ENCODE results near the gene PRG3.
"Not testable (repeated sequence)": the region's sequence is repeated elsewhere in the genome, so short reads cannot be mapped to it uniquely, and the experiment has no call there.

The PRG3 gene

DNA sequence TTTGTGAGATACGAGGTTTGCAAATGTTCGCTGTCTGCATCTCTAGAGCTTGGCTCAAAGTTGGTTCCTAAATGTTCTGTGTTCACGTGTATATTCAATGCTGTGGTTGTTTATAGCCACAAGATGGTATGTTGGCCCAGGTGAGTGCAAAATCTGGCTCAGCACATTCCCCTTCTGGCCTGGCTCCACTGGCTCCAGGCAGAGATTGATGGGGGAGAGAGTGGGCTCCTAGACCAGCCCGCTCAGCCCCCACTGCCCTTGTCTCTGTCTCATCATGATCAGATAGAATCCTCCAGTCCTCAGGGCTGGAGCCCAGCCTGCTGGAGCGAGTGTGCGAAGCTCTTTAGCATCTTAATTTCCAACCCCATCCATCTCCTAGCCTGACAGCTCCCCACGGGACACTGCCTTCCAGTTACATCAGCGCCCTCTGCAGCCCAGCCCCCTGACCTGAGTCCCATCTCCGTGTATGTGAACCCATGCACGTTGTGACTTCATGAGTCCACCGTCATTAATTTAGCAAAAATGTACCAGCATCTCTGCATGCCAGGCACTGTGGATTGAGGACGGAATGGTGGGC is 40.8 kb downstream of the PRG3 start:
- no peaks in the 10 kb centered on the region for H3K36me3 ChIP-seq (ENCODE audit: control insufficient read depth, insufficient read depth, low read length)
- no peak overlapping the region for H3K4me3 ChIP-seq (ENCODE audit: insufficient read depth, low read depth, low read length)
- H3K4me1 ChIP-seq (ENCODE audit: control insufficient read depth, insufficient read depth, low read length): peaks cover 27% of the 10 kb centered on the region
- no peaks in the 10 kb centered on the region for H3K9me3 ChIP-seq (ENCODE audit: control insufficient read depth, low read length)
- no peak overlapping the region for H3K27ac ChIP-seq (ENCODE audit: insufficient read depth, low read depth, low read length, poor library complexity, severe bottlenecking)
- 39% methylated on average over 12 of the region's 12 CpGs for WGBS, 2 experiments
- H3K27me3 ChIP-seq (ENCODE audit: control insufficient read depth, insufficient read depth, low read length, poor library complexity, severe bottlenecking): no peaks in the 10 kb centered on the region

DNA sequence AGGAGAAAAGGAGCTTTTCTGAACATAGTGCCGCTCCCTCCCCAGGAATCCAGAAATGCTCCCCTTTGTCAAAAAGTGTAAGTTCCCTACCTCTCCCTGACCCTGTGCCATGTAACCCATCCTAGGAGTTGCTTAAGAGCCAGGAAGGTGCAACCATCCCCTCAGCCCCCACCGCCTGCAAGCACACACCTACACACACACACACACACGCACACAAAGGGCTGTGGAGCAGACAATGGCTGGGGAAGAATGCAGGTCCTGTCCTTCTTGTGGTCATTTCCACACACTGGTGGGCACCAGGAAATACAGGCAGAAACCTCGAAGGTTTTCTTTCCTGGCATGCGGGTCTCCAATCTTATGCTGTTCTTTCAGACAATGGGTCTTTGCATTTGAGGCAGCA is 41.6 kb downstream of the PRG3 start:
- Histone ChIP-seq H3K36me3 (ENCODE audit: control insufficient read depth, insufficient read depth, low read length) (no peaks in the 10 kb centered on the region), H3K4me3 (ENCODE audit: insufficient read depth, low read depth, low read length) (no peak overlapping the region), H3K9me3 (ENCODE audit: control insufficient read depth, low read length) (no peaks in the 10 kb centered on the region), H3K4me1 (ENCODE audit: control insufficient read depth, insufficient read depth, low read length) (peaks cover 34% of the 10 kb centered on the region), H3K27ac (ENCODE audit: insufficient read depth, low read depth, low read length, poor library complexity, severe bottlenecking) (no peak overlapping the region), H3K27me3 (ENCODE audit: control insufficient read depth, insufficient read depth, low read length, poor library complexity, severe bottlenecking) (no peaks in the 10 kb centered on the region)
- WGBS, 2 experiments: 76 to 84% methylated on average over 5 of the region's 5 CpGs

DNA sequence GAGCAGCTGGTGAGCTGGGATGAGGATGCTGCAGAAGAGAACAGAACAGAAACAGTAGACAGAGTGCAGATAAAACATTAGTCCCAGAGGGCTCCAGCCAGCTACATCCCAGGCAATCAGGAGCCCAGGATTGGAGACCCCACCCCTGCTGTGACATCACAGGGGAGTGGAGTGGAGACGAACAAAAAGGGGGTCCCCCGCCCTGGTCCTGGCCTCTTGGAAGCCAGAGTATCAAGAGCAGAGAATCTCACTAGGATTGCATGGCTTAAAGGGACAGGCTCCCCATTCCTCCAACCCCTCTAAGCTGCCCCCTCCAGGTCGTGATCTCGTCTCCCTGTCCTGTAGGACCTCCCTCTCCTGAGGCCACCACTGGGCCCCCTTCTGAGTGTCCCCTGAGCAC is 42.8 kb downstream of the PRG3 start, which contains the start of gene P2RX3:
TSS of gene P2RX3 (plus strand) at position 211 of the 400 bp plus-strand sequence. CDS start 199 bp downstream, outside the sequence.
- Histone ChIP-seq H3K27me3 (ENCODE audit: control insufficient read depth, insufficient read depth, low read length, poor library complexity, severe bottlenecking) (no peaks in the 10 kb centered on the region), H3K4me1 (ENCODE audit: control insufficient read depth, insufficient read depth, low read length) (peaks cover 32% of the 10 kb centered on the region), H3K4me3 (ENCODE audit: insufficient read depth, low read depth, low read length) (no peak within 1 kb of the TSS), H3K27ac (ENCODE audit: insufficient read depth, low read depth, low read length, poor library complexity, severe bottlenecking) (no peak within 1 kb of the TSS), H3K9me3 (ENCODE audit: control insufficient read depth, low read length) (no peaks in the 10 kb centered on the region), H3K36me3 (ENCODE audit: control insufficient read depth, insufficient read depth, low read length) (peaks cover 6% of the 10 kb centered on the region)
- WGBS, 2 experiments: 58 to 62% methylated on average over 4 of the region's 4 CpGs

DNA sequence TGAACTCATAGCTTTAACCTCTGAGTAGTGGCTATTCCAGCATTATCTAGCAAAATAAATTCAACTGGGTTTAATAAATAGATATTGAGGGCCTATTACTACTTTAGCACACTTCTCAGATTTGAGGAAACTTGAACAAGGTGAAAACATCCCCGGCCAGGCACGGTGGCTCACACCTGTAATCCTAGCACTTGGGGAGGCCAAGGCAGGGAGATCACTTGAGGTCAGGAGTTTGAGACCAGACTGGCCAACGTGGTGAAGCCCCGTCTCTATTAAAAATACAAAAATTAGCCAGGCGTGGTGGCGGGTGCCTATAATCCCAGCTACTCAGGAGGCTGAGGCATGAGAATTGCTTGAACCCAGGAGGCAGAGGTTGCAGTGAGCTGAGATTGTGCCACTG is 44.1 kb downstream of the PRG3 start:
- H3K9me3 ChIP-seq (ENCODE audit: control insufficient read depth, low read length); H3K27me3 ChIP-seq (ENCODE audit: control insufficient read depth, insufficient read depth, low read length, poor library complexity, severe bottlenecking); H3K4me3 ChIP-seq (ENCODE audit: insufficient read depth, low read depth, low read length); H3K27ac ChIP-seq (ENCODE audit: insufficient read depth, low read depth, low read length, poor library complexity, severe bottlenecking): not testable (repeated sequence)
- WGBS, 2 experiments: 91 to 93% methylated on average over 6 of the region's 6 CpGs
- peaks cover 19% of the 10 kb centered on the region for H3K36me3 ChIP-seq (ENCODE audit: control insufficient read depth, insufficient read depth, low read length)
- H3K4me1 ChIP-seq (ENCODE audit: control insufficient read depth, insufficient read depth, low read length): peaks cover 32% of the 10 kb centered on the region

DNA sequence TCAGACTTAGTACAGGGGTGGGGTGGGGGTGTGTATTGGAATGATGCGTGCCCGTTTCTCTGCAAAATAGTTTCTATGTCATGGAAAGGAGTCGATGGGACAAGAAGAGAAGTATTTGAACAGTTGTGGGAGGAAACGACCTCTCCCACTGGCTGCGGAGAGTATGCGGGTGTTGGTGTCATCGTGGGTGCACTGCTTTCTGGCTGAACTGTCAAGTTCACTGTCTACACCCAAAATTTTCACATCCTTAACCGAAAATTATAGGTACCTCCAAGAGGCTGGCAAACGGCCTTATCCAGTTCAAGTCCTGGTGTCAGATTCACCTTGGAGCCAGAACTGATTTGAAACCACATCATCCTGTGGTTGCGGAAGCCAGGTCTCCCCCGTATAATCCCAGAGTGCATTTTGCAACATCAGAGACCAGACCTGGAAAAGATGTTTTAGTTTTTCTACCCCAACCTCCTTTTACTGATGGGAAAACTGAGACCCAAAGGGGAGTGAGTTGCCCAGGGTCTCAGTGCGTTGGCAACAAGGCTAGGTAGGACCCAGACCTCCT is 44.8 kb downstream of the PRG3 start:
- H3K4me1 ChIP-seq (ENCODE audit: control insufficient read depth, insufficient read depth, low read length): peaks cover 32% of the 10 kb centered on the region
- H3K9me3 ChIP-seq (ENCODE audit: control insufficient read depth, low read length): no peaks in the 10 kb centered on the region
- H3K36me3 ChIP-seq (ENCODE audit: control insufficient read depth, insufficient read depth, low read length): peaks cover 25% of the 10 kb centered on the region
- no peaks in the 10 kb centered on the region for H3K27me3 ChIP-seq (ENCODE audit: control insufficient read depth, insufficient read depth, low read length, poor library complexity, severe bottlenecking)
- peak overlapping the region; percentile 90 for H3K4me3 ChIP-seq (ENCODE audit: insufficient read depth, low read depth, low read length)
- 80 to 81% methylated on average over 12 of the region's 12 CpGs for WGBS, 2 experiments
- no peak overlapping the region for H3K27ac ChIP-seq (ENCODE audit: insufficient read depth, low read depth, low read length, poor library complexity, severe bottlenecking)

DNA sequence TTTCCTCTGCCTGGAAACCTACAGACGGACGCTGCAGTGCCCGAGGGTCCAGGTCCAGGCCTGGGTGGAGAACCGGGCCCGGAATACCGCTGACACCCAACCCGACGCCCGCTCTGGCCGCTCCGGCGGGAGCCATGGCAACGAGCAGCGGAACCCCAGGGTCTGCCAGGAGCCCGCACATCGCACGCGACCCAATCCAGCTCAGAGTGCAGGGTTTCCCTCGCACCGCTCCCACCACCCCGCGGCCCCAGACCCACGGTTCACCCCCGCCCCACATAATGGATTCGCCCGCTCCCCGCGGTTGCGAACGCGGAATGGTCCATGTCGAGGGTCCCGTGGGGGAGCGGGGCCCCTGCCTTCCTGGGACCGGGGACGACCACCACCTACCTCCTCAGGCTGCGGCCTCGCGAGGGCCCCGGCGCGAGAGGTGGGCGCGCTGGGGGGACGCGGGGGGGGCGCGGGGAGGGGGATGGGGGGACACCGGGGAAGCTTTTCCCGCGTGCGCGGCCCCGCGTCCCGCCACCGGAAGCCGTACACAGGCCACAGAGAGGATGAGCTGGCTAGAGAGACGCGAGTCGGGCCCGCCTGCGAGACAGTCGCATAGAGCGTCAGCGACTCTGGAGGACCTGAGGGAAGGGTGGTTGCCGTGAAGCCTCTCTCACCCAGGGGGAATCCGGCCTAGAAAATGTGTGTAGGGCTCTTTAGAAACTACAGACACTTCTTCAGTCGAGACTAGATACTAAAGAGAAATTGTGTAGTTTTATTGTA is 45.4 kb downstream of the PRG3 start, which contains the start of gene SSRP1:
TSS of gene SSRP1 (minus strand) at position 550 of the 768 bp plus-strand sequence. CDS start 771 bp downstream, outside the sequence.
- Histone ChIP-seq H3K27ac (ENCODE audit: insufficient read depth, low read depth, low read length, poor library complexity, severe bottlenecking) (peak within 1 kb of the TSS; percentile 51), H3K9me3 (ENCODE audit: control insufficient read depth, low read length) (no peaks in the 10 kb centered on the region), H3K36me3 (ENCODE audit: control insufficient read depth, insufficient read depth, low read length) (peaks cover 32% of the 10 kb centered on the region), H3K27me3 (ENCODE audit: control insufficient read depth, insufficient read depth, low read length, poor library complexity, severe bottlenecking) (no peaks in the 10 kb centered on the region), H3K4me3 (ENCODE audit: insufficient read depth, low read depth, low read length) (peak within 1 kb of the TSS; percentile 90), H3K4me1 (ENCODE audit: control insufficient read depth, insufficient read depth, low read length) (peaks cover 32% of the 10 kb centered on the region)
- WGBS, 2 experiments: 1% methylated on average over 69 of the region's 69 CpGs

DNA sequence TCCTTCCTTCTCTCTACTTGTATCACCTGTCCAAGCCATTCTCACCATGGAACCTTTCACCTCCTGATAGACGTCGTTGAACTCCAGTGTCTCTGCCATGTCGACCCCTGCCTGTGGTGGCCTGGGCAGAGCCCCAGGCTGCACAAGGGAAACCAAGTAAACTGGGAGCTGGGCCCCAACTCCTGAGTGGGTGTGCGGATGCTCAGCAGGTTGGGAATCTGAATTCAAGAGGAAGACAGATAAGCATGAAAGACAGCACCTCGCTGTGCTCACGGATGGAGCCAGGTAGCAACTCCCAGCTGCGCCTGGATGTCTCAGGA is 46.0 kb downstream of the PRG3 start:
- Histone ChIP-seq H3K9me3 (ENCODE audit: control insufficient read depth, low read length) (no peaks in the 10 kb centered on the region), H3K36me3 (ENCODE audit: control insufficient read depth, insufficient read depth, low read length) (peaks cover 37% of the 10 kb centered on the region), H3K4me3 (ENCODE audit: insufficient read depth, low read depth, low read length) (peak overlapping the region; percentile 90), H3K27me3 (ENCODE audit: control insufficient read depth, insufficient read depth, low read length, poor library complexity, severe bottlenecking) (no peaks in the 10 kb centered on the region), H3K27ac (ENCODE audit: insufficient read depth, low read depth, low read length, poor library complexity, severe bottlenecking) (peak overlapping the region; percentile 51), H3K4me1 (ENCODE audit: control insufficient read depth, insufficient read depth, low read length) (peaks cover 32% of the 10 kb centered on the region)
- WGBS, 2 experiments: 17 to 18% methylated on average over 7 of the region's 7 CpGs

DNA sequence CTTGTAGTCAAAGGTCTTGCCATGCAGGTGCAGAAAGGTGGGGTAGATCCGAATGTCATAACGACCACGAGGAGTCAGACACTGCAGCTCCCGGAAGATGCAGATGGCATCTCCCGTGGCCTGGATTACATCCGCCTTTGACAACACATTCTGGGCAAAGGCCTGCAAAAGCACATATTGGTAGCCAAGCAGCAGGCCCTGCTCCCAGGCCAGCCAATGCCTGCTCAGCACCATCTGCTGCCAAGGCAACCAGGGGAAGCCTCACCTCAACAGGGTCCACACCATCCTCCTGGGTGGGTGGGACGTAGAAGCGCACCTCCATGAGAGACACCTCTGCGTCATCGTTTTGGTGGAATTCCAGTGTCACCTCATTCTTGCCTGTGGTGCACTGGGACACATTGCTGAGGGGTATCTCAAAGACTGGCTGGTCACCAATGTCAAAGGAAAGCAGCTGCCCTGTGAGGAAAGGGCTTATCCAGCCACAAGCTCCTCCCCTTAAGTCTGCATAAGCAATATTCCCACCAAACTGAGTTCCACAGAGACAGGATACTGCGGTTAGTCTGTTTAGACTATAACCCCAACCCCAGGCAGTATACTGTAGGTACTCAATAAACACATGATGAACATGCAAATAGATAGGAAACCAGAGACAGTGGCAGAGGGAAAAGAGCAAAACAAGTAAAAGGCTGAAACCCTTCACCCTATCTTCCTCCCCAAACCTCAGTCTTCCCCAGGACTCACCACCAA is 48.1 kb downstream of the PRG3 start:
- Histone ChIP-seq H3K4me3 (ENCODE audit: insufficient read depth, low read depth, low read length) (no peak overlapping the region), H3K36me3 (ENCODE audit: control insufficient read depth, insufficient read depth, low read length) (peaks cover 58% of the 10 kb centered on the region), H3K4me1 (ENCODE audit: control insufficient read depth, insufficient read depth, low read length) (peaks cover 17% of the 10 kb centered on the region), H3K9me3 (ENCODE audit: control insufficient read depth, low read length) (no peaks in the 10 kb centered on the region), H3K27ac (ENCODE audit: insufficient read depth, low read depth, low read length, poor library complexity, severe bottlenecking) (no peak overlapping the region), H3K27me3 (ENCODE audit: control insufficient read depth, insufficient read depth, low read length, poor library complexity, severe bottlenecking) (no peaks in the 10 kb centered on the region)
- 95 to 96% methylated on average over 11 of the region's 11 CpGs for whole genome bisulfite sequencing, 2 experiments

DNA sequence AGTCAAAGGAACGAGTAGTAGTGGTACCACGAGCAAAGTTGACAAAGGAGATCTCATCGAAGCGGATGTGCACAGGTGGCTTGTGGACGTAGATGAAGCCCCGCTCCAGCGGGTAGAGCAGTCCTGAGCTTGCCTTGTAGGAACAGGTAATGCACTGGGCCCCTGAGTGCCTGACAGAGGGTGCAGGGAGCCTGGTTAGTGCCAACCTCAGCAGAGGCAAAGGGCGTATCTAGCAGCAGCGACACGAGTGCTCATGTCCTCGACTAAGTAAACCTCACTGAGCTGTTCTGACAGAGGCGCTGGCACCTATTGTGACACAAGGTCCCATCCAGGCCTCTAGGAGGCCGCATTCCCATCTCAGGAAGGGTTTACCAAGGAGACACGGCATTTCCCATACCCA is 49.2 kb downstream of the PRG3 start:
- Histone ChIP-seq H3K9me3 (ENCODE audit: control insufficient read depth, low read length) (no peaks in the 10 kb centered on the region), H3K36me3 (ENCODE audit: control insufficient read depth, insufficient read depth, low read length) (peaks cover 70% of the 10 kb centered on the region), H3K4me1 (ENCODE audit: control insufficient read depth, insufficient read depth, low read length) (peaks cover 16% of the 10 kb centered on the region), H3K4me3 (ENCODE audit: insufficient read depth, low read depth, low read length) (no peak overlapping the region), H3K27me3 (ENCODE audit: control insufficient read depth, insufficient read depth, low read length, poor library complexity, severe bottlenecking) (no peaks in the 10 kb centered on the region), H3K27ac (ENCODE audit: insufficient read depth, low read depth, low read length, poor library complexity, severe bottlenecking) (no peak overlapping the region)
- WGBS, 2 experiments: 94 to 97% methylated on average over 14 of the region's 14 CpGs

DNA sequence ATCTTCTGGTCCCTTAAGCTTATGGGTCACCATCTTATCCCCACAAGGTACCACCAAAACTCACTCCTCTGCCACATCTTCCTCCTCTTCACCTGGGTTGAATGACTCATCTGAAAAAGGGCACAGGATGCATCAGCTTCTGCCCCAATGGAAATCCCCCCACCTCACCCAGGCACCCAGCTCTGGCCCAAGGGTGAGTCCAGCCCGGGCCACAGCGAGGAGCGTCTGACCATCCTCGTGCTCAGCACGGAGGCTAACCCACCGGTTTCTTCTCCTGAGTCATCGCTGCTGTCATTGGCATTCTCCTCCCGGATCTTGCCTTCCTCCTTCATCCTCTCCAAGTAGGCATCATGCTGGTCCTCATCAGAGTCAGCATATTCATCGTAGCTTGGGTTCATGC is 50.9 kb downstream of the PRG3 start:
- Histone ChIP-seq H3K4me1 (ENCODE audit: control insufficient read depth, insufficient read depth, low read length) (peaks cover 20% of the 10 kb centered on the region), H3K36me3 (ENCODE audit: control insufficient read depth, insufficient read depth, low read length) (peaks cover 80% of the 10 kb centered on the region)

More for the DNA sequence above, 50.9 kb downstream of the PRG3 start:
- Histone ChIP-seq H3K27me3 (ENCODE audit: control insufficient read depth, insufficient read depth, low read length, poor library complexity, severe bottlenecking) (no peaks in the 10 kb centered on the region), H3K9me3 (ENCODE audit: control insufficient read depth, low read length) (no peaks in the 10 kb centered on the region), H3K27ac (ENCODE audit: insufficient read depth, low read depth, low read length, poor library complexity, severe bottlenecking) (no peak overlapping the region), H3K4me3 (ENCODE audit: insufficient read depth, low read depth, low read length) (no peak overlapping the region)
- WGBS, 2 experiments: 95 to 96% methylated on average over 9 of the region's 9 CpGs

All from ectodermal cell (in vitro differentiated cells).